Transverse colon (tissue), 4 donors: Measurements from ENCODE around the gene GSK3A.

Source experiments
- EP300 ChIP-seq: sonication (generic); formaldehyde crosslinking; IDR thresholded peaks from one replicate; pipeline ENCODE4 v1.6.1; 2017; ENCODE audit warnings: antibody characterized with exemption, low read depth
- POLR2A ChIP-seq: fragments of 450-650 bp; IDR thresholded peaks from one replicate; pipeline ENCODE4 v1.6.1; 2016; ENCODE audit warnings: antibody characterized with exemption, mild to moderate bottlenecking, moderate library complexity
- POLR2AphosphoS5 ChIP-seq, 3 donors: sonication (generic); formaldehyde crosslinking; IDR thresholded peaks; one replicate each; pipeline ENCODE4 v1.6.1; 2016; ENCODE audit warnings: antibody characterized with exemption in 3 of 3
- TF ChIP-seq, protein P1 (sequence below), 5 experiments: fragments of 200-600 bp in 3 of 5; fragments of 450-650 bp in 2 of 5; sonication (generic) in 3 of 5; IDR thresholded peaks; 1 replicate in 2 of 5; 2 replicates in 3 of 5; pipeline ENCODE4 v1.5.1; 2016 to 2017; ENCODE audit warnings: antibody characterized with exemption in 5 of 5, inconsistent platforms in 3 of 5, mild to moderate bottlenecking in 2 of 5, moderate library complexity in 1 of 5

GRCh38 chr19:42272989-42273406 lies 30.6 kb upstream of the GSK3A start:
- TF ChIP-seq, protein P1, sequence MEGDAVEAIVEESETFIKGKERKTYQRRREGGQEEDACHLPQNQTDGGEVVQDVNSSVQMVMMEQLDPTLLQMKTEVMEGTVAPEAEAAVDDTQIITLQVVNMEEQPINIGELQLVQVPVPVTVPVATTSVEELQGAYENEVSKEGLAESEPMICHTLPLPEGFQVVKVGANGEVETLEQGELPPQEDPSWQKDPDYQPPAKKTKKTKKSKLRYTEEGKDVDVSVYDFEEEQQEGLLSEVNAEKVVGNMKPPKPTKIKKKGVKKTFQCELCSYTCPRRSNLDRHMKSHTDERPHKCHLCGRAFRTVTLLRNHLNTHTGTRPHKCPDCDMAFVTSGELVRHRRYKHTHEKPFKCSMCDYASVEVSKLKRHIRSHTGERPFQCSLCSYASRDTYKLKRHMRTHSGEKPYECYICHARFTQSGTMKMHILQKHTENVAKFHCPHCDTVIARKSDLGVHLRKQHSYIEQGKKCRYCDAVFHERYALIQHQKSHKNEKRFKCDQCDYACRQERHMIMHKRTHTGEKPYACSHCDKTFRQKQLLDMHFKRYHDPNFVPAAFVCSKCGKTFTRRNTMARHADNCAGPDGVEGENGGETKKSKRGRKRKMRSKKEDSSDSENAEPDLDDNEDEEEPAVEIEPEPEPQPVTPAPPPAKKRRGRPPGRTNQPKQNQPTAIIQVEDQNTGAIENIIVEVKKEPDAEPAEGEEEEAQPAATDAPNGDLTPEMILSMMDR (IDR thresholded peaks at IDR 0.05) = no peak
- TF ChIP-seq POLR2A (no peak), EP300 (no peak), POLR2AphosphoS5 (IDR thresholded peaks at IDR 0.05) (no peak)
